Measurements from ENCODE around the gene MOB2.

MOB2 gene

GRCh38 chr11:1440066-1440465 is 46.5 kb downstream of the MOB2 start (continued):
- TF ChIP-seq POU6F1 (CRISPR knock-in tag; IDR thresholded peaks at IDR 0.05; ENCODE audit: borderline replicate concordance, low read depth) (no peak), ZC3H10 (CRISPR knock-in tag; IDR thresholded peaks at IDR 0.05) (no peak), TOX (CRISPR knock-in tag; IDR thresholded peaks at IDR 0.05; ENCODE audit: borderline replicate concordance) (no peak), ARNTL (CRISPR knock-in tag; IDR thresholded peaks at IDR 0.05; ENCODE audit: borderline replicate concordance, low read depth) (no peak), ZNF8 (CRISPR knock-in tag; IDR thresholded peaks at IDR 0.05) (no peak)

GRCh38 chr11:1439341-1439740 is 47.2 kb downstream of the MOB2 start:
- TF ChIP-seq ARNTL (CRISPR knock-in tag; IDR thresholded peaks at IDR 0.05; ENCODE audit: borderline replicate concordance, low read depth) (no peak), ZFP3 (CRISPR knock-in tag; IDR thresholded peaks at IDR 0.05) (no peak), CSDC2 (CRISPR knock-in tag; IDR thresholded peaks at IDR 0.05) (no peak), OSR1 (CRISPR knock-in tag; IDR thresholded peaks at IDR 0.05) (no peak), ZFP30 (CRISPR knock-in tag; IDR thresholded peaks at IDR 0.05) (no peak), RARB (CRISPR knock-in tag; IDR thresholded peaks at IDR 0.05) (no peak), ZNF565 (CRISPR knock-in tag; conservative IDR thresholded peaks at IDR 0.05; ENCODE audit: low read depth) (no peak), ISL1 (CRISPR knock-in tag; IDR thresholded peaks at IDR 0.05) (no peak), BACH2 (CRISPR knock-in tag; IDR thresholded peaks at IDR 0.05; ENCODE audit: borderline replicate concordance) (no peak), PPARA (CRISPR knock-in tag; IDR thresholded peaks at IDR 0.05; ENCODE audit: borderline replicate concordance) (no peak), ZNF8 (CRISPR knock-in tag; IDR thresholded peaks at IDR 0.05) (no peak), CREB5 (CRISPR knock-in tag; IDR thresholded peaks at IDR 0.05; ENCODE audit: low read depth) (no peak), ZNF70 (CRISPR knock-in tag; IDR thresholded peaks at IDR 0.05) (no peak), ZC3H10 (CRISPR knock-in tag; IDR thresholded peaks at IDR 0.05) (no peak)
- no peak for ATAC-seq

- peak; percentile 25; the same call in 2 of the 3 replicates for ATAC-seq
- TF ChIP-seq ZFP30 (CRISPR knock-in tag; IDR thresholded peaks at IDR 0.05) (no peak), POU6F1 (CRISPR knock-in tag; IDR thresholded peaks at IDR 0.05; ENCODE audit: borderline replicate concordance, low read depth) (no peak), CSRNP3 (CRISPR knock-in tag; IDR thresholded peaks at IDR 0.05) (no peak), GLIS3 (CRISPR knock-in tag; IDR thresholded peaks at IDR 0.05) (no peak), PATZ1 (CRISPR knock-in tag; IDR thresholded peaks at IDR 0.05; ENCODE audit: borderline replicate concordance) (no peak), TCF4 (CRISPR knock-in tag; IDR thresholded peaks at IDR 0.05; ENCODE audit: borderline replicate concordance) (no peak), CREB5 (CRISPR knock-in tag; IDR thresholded peaks at IDR 0.05; ENCODE audit: low read depth) (no peak), ZC3H10 (CRISPR knock-in tag; IDR thresholded peaks at IDR 0.05) (no peak), BACH2 (CRISPR knock-in tag; IDR thresholded peaks at IDR 0.05; ENCODE audit: borderline replicate concordance) (no peak), RARB (CRISPR knock-in tag; IDR thresholded peaks at IDR 0.05) (no peak), ARNTL (CRISPR knock-in tag; IDR thresholded peaks at IDR 0.05; ENCODE audit: borderline replicate concordance, low read depth) (no peak), ISL1 (CRISPR knock-in tag; IDR thresholded peaks at IDR 0.05) (no peak), PPARA (CRISPR knock-in tag; IDR thresholded peaks at IDR 0.05; ENCODE audit: borderline replicate concordance) (no peak), SNAI2 (CRISPR knock-in tag; IDR thresholded peaks at IDR 0.05) (no peak), CSDC2 (CRISPR knock-in tag; IDR thresholded peaks at IDR 0.05) (no peak)
Measured at GRCh38 chr11:1438967-1439330, 47.6 kb downstream of the MOB2 start.
